ENCODE measurements around the gene PDE4D.

PDE4D gene

GRCh38 chr5:59629561-59629960 lies 264.0 kb downstream of the PDE4D start:
- Histone ChIP-seq H3K4me3 (replicated peaks; ENCODE audit: low read depth, low read length) (no peak overlapping the region), H3K36me3 (ENCODE audit: control insufficient read depth, insufficient read depth, low read length) (no peaks in the 10 kb centered on the region), H3K27me3 (replicated peaks; ENCODE audit: control insufficient read depth, insufficient read depth, low read length) (no peaks in the 10 kb centered on the region)
- TF ChIP-seq CTCF (IDR thresholded peaks at IDR 0.05; ENCODE audit: insufficient read depth, low read length, poor library complexity, severe bottlenecking): no peak
- no peak for DNase-seq (ENCODE audit: extremely low read depth, insufficient read length)

- Histone ChIP-seq H3K4me3 (replicated peaks; ENCODE audit: low read depth, low read length) (no peak overlapping the region), H3K36me3 (ENCODE audit: control insufficient read depth, insufficient read depth, low read length) (no peaks in the 10 kb centered on the region), H3K27me3 (replicated peaks; ENCODE audit: control insufficient read depth, insufficient read depth, low read length) (no peaks in the 10 kb centered on the region)
- no peak for DNase-seq (ENCODE audit: extremely low read depth, insufficient read length)
- TF ChIP-seq CTCF (IDR thresholded peaks at IDR 0.05; ENCODE audit: insufficient read depth, low read length, poor library complexity, severe bottlenecking): no peak
Measured at GRCh38 chr5:59628062-59628828, 265.3 kb downstream of the PDE4D start.

GRCh38 chr5:59624898-59625297 lies 268.6 kb downstream of the PDE4D start:
- no peak for TF ChIP-seq CTCF (IDR thresholded peaks at IDR 0.05; ENCODE audit: insufficient read depth, low read length, poor library complexity, severe bottlenecking)
- Histone ChIP-seq H3K4me3 (replicated peaks; ENCODE audit: low read depth, low read length) (no peak overlapping the region), H3K36me3 (ENCODE audit: control insufficient read depth, insufficient read depth, low read length) (no peaks in the 10 kb centered on the region), H3K27me3 (replicated peaks; ENCODE audit: control insufficient read depth, insufficient read depth, low read length) (no peaks in the 10 kb centered on the region)
- no peak for DNase-seq (ENCODE audit: extremely low read depth, insufficient read length)

- no peaks in the 10 kb centered on the region for H3K27me3 ChIP-seq (replicated peaks; ENCODE audit: control insufficient read depth, insufficient read depth, low read length)
- no peak overlapping the region for H3K4me3 ChIP-seq (replicated peaks; ENCODE audit: low read depth, low read length)
- DNase-seq (ENCODE audit: extremely low read depth, insufficient read length): no peak
- no peaks in the 10 kb centered on the region for H3K36me3 ChIP-seq (ENCODE audit: control insufficient read depth, insufficient read depth, low read length)
- TF ChIP-seq CTCF (IDR thresholded peaks at IDR 0.05; ENCODE audit: insufficient read depth, low read length, poor library complexity, severe bottlenecking): no peak
Measured at GRCh38 chr5:59622848-59623247, 270.7 kb downstream of the PDE4D start.

GRCh38 chr5:59621477-59621876 lies 272.0 kb downstream of the PDE4D start:
- H3K4me3 ChIP-seq (replicated peaks; ENCODE audit: low read depth, low read length): no peak overlapping the region
- H3K27me3 ChIP-seq (replicated peaks; ENCODE audit: control insufficient read depth, insufficient read depth, low read length): no peaks in the 10 kb centered on the region
- no peaks in the 10 kb centered on the region for H3K36me3 ChIP-seq (ENCODE audit: control insufficient read depth, insufficient read depth, low read length)
- no peak for TF ChIP-seq CTCF (IDR thresholded peaks at IDR 0.05; ENCODE audit: insufficient read depth, low read length, poor library complexity, severe bottlenecking)
- DNase-seq (ENCODE audit: extremely low read depth, insufficient read length): no peak
